ENCODE measurements around the gene ART4. TPM values are rescaled to one million over a fixed set of nuclear protein-coding genes. Genes with fewer than 3 reads are reported as not detected.

Gene ART4
- total RNA-seq, 1 experiment from 2014 or later = not detected

GRCh38 chr12:14828892-14829291 is 14.4 kb downstream of the ART4 start:
- in situ Hi-C loops (cut with HindIII; ENCODE audit: low pct_unique_long_range_greater_than_20kb, low sequenced_read_pairs) = no loop called here
- DNase-seq (ENCODE audit: low read depth, low spot score) = peak; percentile 77

GRCh38 chr12:14827043-14827442 is 16.3 kb downstream of the ART4 start:
- in situ Hi-C loops (cut with HindIII; ENCODE audit: low pct_unique_long_range_greater_than_20kb, low sequenced_read_pairs) = no loop called here
- no peak for DNase-seq (ENCODE audit: low read depth, low spot score)

GRCh38 chr12:14826491-14826890 is 16.8 kb downstream of the ART4 start:
- in situ Hi-C loops (cut with HindIII; ENCODE audit: low pct_unique_long_range_greater_than_20kb, low sequenced_read_pairs) = no loop called here
- no peak for DNase-seq (ENCODE audit: low read depth, low spot score)

GRCh38 chr12:14825256-14825655 is 18.1 kb downstream of the ART4 start:
- no peak for DNase-seq (ENCODE audit: low read depth, low spot score)
- in situ Hi-C loops (cut with HindIII; ENCODE audit: low pct_unique_long_range_greater_than_20kb, low sequenced_read_pairs) = no loop called here

- in situ Hi-C loops (cut with HindIII; ENCODE audit: low pct_unique_long_range_greater_than_20kb, low sequenced_read_pairs) = no loop called here
- DNase-seq (ENCODE audit: low read depth, low spot score) = no peak
Measured at GRCh38 chr12:14824012-14824634, 19.2 kb downstream of the ART4 start.

GRCh38 chr12:14814014-14814413 is 29.3 kb downstream of the ART4 start, which contains the start of gene SMCO3:
SMCO3 (minus strand) TSS chr12:14814182; CDS start chr12:14806680, 7,502 bp downstream.
- in situ Hi-C loops (cut with HindIII; ENCODE audit: low pct_unique_long_range_greater_than_20kb, low sequenced_read_pairs) = no loop called here
- no peak for DNase-seq (ENCODE audit: low read depth, low spot score)

GRCh38 chr12:14811486-14811885 is 31.8 kb downstream of the ART4 start:
- in situ Hi-C loops (cut with HindIII; ENCODE audit: low pct_unique_long_range_greater_than_20kb, low sequenced_read_pairs) = no loop called here
- DNase-seq (ENCODE audit: low read depth, low spot score) = no peak

- in situ Hi-C loops (cut with HindIII; ENCODE audit: low pct_unique_long_range_greater_than_20kb, low sequenced_read_pairs) = no loop called here
- DNase-seq (ENCODE audit: low read depth, low spot score) = peak; percentile 50
Measured at GRCh38 chr12:14810953-14811483, 32.3 kb downstream of the ART4 start.

- no peak for DNase-seq (ENCODE audit: low read depth, low spot score)
- in situ Hi-C loops (cut with HindIII; ENCODE audit: low pct_unique_long_range_greater_than_20kb, low sequenced_read_pairs) = no loop called here
Measured at GRCh38 chr12:14810167-14810952, 33.0 kb downstream of the ART4 start.

- DNase-seq (ENCODE audit: low read depth, low spot score) = no peak
- in situ Hi-C loops (cut with HindIII; ENCODE audit: low pct_unique_long_range_greater_than_20kb, low sequenced_read_pairs) = no loop called here
Measured at GRCh38 chr12:14803830-14804160, 39.5 kb downstream of the ART4 start.

GRCh38 chr12:14803011-14803829 is 40.1 kb downstream of the ART4 start, which contains the start of the genes C12orf60 and WBP11:
C12orf60 (plus strand) TSS chr12:14803670; CDS start chr12:14822936, 19,266 bp downstream.
WBP11 (minus strand) TSS chr12:14803478; CDS start chr12:14801383, 2,095 bp downstream.
- peak; percentile 100 for DNase-seq (ENCODE audit: low read depth, low spot score)
- in situ Hi-C loops (cut with HindIII; ENCODE audit: low pct_unique_long_range_greater_than_20kb, low sequenced_read_pairs) = no loop called here

- in situ Hi-C loops (cut with HindIII; ENCODE audit: low pct_unique_long_range_greater_than_20kb, low sequenced_read_pairs) = no loop called here
- no peak for DNase-seq (ENCODE audit: low read depth, low spot score)
Measured at GRCh38 chr12:14802721-14803010, 40.7 kb downstream of the ART4 start.

- in situ Hi-C loops (cut with HindIII; ENCODE audit: low pct_unique_long_range_greater_than_20kb, low sequenced_read_pairs) = no loop called here
- DNase-seq (ENCODE audit: low read depth, low spot score) = no peak
Measured at GRCh38 chr12:14802247-14802646, 41.1 kb downstream of the ART4 start.

GRCh38 chr12:14795028-14795448 is 48.3 kb downstream of the ART4 start:
- in situ Hi-C loops (cut with HindIII; ENCODE audit: low pct_unique_long_range_greater_than_20kb, low sequenced_read_pairs) = no loop called here
- DNase-seq (ENCODE audit: low read depth, low spot score) = peak; percentile 95

- in situ Hi-C loops (cut with HindIII; ENCODE audit: low pct_unique_long_range_greater_than_20kb, low sequenced_read_pairs) = no loop called here
- peak; percentile 90 for DNase-seq (ENCODE audit: low read depth, low spot score)
Measured at GRCh38 chr12:14785568-14785967, 57.8 kb downstream of the ART4 start.

- no peak for DNase-seq (ENCODE audit: low read depth, low spot score)
- in situ Hi-C loops (cut with HindIII; ENCODE audit: low pct_unique_long_range_greater_than_20kb, low sequenced_read_pairs) = no loop called here
Measured at GRCh38 chr12:14784471-14784870, 58.9 kb downstream of the ART4 start.

- DNase-seq (ENCODE audit: low read depth, low spot score) = no peak
- in situ Hi-C loops (cut with HindIII; ENCODE audit: low pct_unique_long_range_greater_than_20kb, low sequenced_read_pairs) = no loop called here
Measured at GRCh38 chr12:14782756-14783155, 60.6 kb downstream of the ART4 start.

- in situ Hi-C loops (cut with HindIII; ENCODE audit: low pct_unique_long_range_greater_than_20kb, low sequenced_read_pairs) = no loop called here
- DNase-seq (ENCODE audit: low read depth, low spot score) = no peak
Measured at GRCh38 chr12:14781563-14781962, 61.8 kb downstream of the ART4 start.

All from SK-MEL-5 (cell line).